Pancreas (tissue), 10 donors: ENCODE measurements around the gene ATP1B2. TPM values are rescaled to one million over a fixed set of nuclear protein-coding genes. Genes with fewer than 3 reads are reported as not detected.

Experiments used
- ATAC-seq, 4 donors: fragments of 200-7000 bp; cut with Tn5 transposase; one replicate each; pipeline versions ENCODE4 v1.8.0 to v1.9.1; 2020; ENCODE audit warnings: mild to moderate bottlenecking in 4 of 4, moderate library complexity in 4 of 4
- DNase-seq, 6 donors: peaks; one replicate each; pipeline ENCODE4 v3.0.0-alpha.2; 2020
- FAIRE-seq: peaks from 2 replicates; lab custom pipeline; 2012; peaks lifted over from hg19 to GRCh38; lab: Jason Lieb, UNC
- H3K27ac ChIP-seq, 4 donors: fragments of 200-600 bp; sonication (generic); 1 replicate in 3 of 4; 2 replicates in 1 of 4; pipeline versions ENCODE4 v1.5.0 to v1.8.0; 2020
- H3K27me3 ChIP-seq, 4 donors: fragments of 200-600 bp; one replicate each; pipeline ENCODE4 v1.8.0; 2021
- H3K36me3 ChIP-seq, 3 donors: fragments of 200-600 bp; sonication (generic) in 1 of 3; one replicate each; pipeline versions ENCODE4 v1.5.0 to v1.8.0; 2020 to 2021
- H3K4me1 ChIP-seq, 3 donors: fragments of 200-600 bp; one replicate each; pipeline ENCODE4 v1.8.0; 2021
- H3K4me3 ChIP-seq, 4 donors: fragments of 200-600 bp; sonication (generic) in 2 of 4; one replicate each; pipeline versions ENCODE4 v1.5.0 to v1.8.0; 2020 to 2021
- H3K9me3 ChIP-seq, 4 donors: fragments of 200-600 bp; one replicate each; pipeline ENCODE4 v1.8.0; 2021
- WGBS, 2 donors: extraction: QIAGEN DNeasy Blood & Tissue Kit; methylation state at CpG; one replicate each; pipeline ENCODE4 v1.1.7; 2013; 5-methylcytosine and 5-hydroxymethylcytosine counted together
- intact Hi-C, 3 donors: fragments of 100-400 bp; cut with DNase I; formaldehyde crosslinking; loops; one replicate each; pipeline versions ENCODE4 v1.11.1 to v1.14.2; 2022
- polyA plus RNA-seq, 2 donors: library from polyadenylated mRNA; stranded (reverse); fragments of 200-250 nt; gene quantifications; one replicate each; pipeline ENCODE4 v1.2.3, GENCODE V29; 2013
- total RNA-seq, 6 donors: library from RNA; stranded (reverse); fragmentation: NEBNext Ultra II Directional in 4 of 6; extraction: Animal tissue kit (Norgen Biotek cat#: 25700) in 4 of 6; gene quantifications; one replicate each; pipeline versions ENCODE4 v1.2.1 to v1.2.4, GENCODE V29; 2021 to 2023
- TF ChIP-seq, protein P1 (sequence below), 4 donors: fragments of 200-600 bp; sonication (generic) in 3 of 4; IDR thresholded peaks; one replicate each; pipeline versions ENCODE4 v1.5.0 to v1.8.0; 2021; ENCODE audit warnings: antibody characterized with exemption in 4 of 4
- donor health status: healthy with polysubstance abuse.
- donor health status: DM: no; HTN: no; CAD: no; lungs with moderate emphysema.
- donor health status: DM: no; HTN: no; CAD: no.
- donor health status: control.
- donor health status: control.
- donor health status: Bipolar disorder and iron deficiency.
- donor health status: DM: yes; HTN: yes; CAD: no.
- donor health status: DM: no; HTN: no; CAD: no.
- donor health status: DM: no; HTN: no; CAD: no.
- donor health status: DM: yes; HTN: yes; CAD: no.

ATP1B2 gene
- total and polyA plus RNA-seq, 8 donors, result 0.79 to 6.7 (median 1.3) TPM

- H3K36me3 ChIP-seq, result no peaks in the 10 kb centered on the region
- no peak overlapping the region for H3K27ac ChIP-seq
- WGBS, 2 donors, result 63 to 69% methylated on average over 3 of the region's 3 CpGs
- FAIRE-seq, result no peak
- no peaks in the 10 kb centered on the region for H3K9me3 ChIP-seq
- no peaks in the 10 kb centered on the region for H3K4me1 ChIP-seq
- DNase-seq, result no peak
- TF ChIP-seq, protein P1, sequence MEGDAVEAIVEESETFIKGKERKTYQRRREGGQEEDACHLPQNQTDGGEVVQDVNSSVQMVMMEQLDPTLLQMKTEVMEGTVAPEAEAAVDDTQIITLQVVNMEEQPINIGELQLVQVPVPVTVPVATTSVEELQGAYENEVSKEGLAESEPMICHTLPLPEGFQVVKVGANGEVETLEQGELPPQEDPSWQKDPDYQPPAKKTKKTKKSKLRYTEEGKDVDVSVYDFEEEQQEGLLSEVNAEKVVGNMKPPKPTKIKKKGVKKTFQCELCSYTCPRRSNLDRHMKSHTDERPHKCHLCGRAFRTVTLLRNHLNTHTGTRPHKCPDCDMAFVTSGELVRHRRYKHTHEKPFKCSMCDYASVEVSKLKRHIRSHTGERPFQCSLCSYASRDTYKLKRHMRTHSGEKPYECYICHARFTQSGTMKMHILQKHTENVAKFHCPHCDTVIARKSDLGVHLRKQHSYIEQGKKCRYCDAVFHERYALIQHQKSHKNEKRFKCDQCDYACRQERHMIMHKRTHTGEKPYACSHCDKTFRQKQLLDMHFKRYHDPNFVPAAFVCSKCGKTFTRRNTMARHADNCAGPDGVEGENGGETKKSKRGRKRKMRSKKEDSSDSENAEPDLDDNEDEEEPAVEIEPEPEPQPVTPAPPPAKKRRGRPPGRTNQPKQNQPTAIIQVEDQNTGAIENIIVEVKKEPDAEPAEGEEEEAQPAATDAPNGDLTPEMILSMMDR (IDR thresholded peaks at IDR 0.05), result no peak
- H3K4me3 ChIP-seq, result no peak overlapping the region
- no peak for ATAC-seq
- intact Hi-C loops, result no loop called here
- peaks cover 0 to 12% (median 0%) of the 10 kb centered on the region in 4 donors for H3K27me3 ChIP-seq
These were observed 56.1 kb downstream of the ATP1B2 start for GRCh38 chr17:7706631-7707354.

Other genes starting within 250 kb of the ATP1B2 start
- 10 to 100 TPM; 32.8 to 53.5 (median 43.1) TPM for gene TMEM256, start 246.8 kb upstream of the ATP1B2 start, total RNA-seq
- 100 to 1,000 TPM in 1 of 2 donors, 10 to 100 TPM in 1; 88.3 to 119 TPM for gene TMEM256, start 246.8 kb upstream of the ATP1B2 start, polyA plus RNA-seq
- gene NLGN2, start 243.1 kb upstream of the ATP1B2 start, total RNA-seq, result 1 to 10 TPM; 2.9 to 8.4 (median 4.5) TPM
- gene NLGN2, start 243.1 kb upstream of the ATP1B2 start, polyA plus RNA-seq, result 10 to 100 TPM in 1 of 2 donors, 1 to 10 TPM in 1; 7.4 to 13.7 TPM
- gene SPEM1, start 230.6 kb upstream of the ATP1B2 start, total RNA-seq, result not detected
- gene SPEM1, start 230.6 kb upstream of the ATP1B2 start, polyA plus RNA-seq, result not detected
- not detected for gene SPEM2, start 225.3 kb upstream of the ATP1B2 start, total RNA-seq
- gene SPEM2, start 225.3 kb upstream of the ATP1B2 start, polyA plus RNA-seq, result not detected
- gene SPEM3, start 222.1 kb upstream of the ATP1B2 start, total RNA-seq, result not detected
- gene SPEM3, start 222.1 kb upstream of the ATP1B2 start, polyA plus RNA-seq, result not detected
- 1 to 10 TPM; 2.4 to 7.8 (median 3.6) TPM for gene TMEM102, start 215.5 kb upstream of the ATP1B2 start, total RNA-seq
- 1 to 10 TPM; 2.2 to 2.9 TPM for gene TMEM102, start 215.5 kb upstream of the ATP1B2 start, polyA plus RNA-seq
- 1 to 10 TPM in 1 of 6 donors, under 1 TPM in 5; 0.09 to 1.1 (median 0.31) TPM for gene FGF11, start 211.4 kb upstream of the ATP1B2 start, total RNA-seq
- under 1 TPM; 0.61 to 0.65 TPM for gene FGF11, start 211.4 kb upstream of the ATP1B2 start, polyA plus RNA-seq
- 10 to 100 TPM in 2 of 6 donors, 1 to 10 TPM in 4; 7.5 to 15.0 (median 8.7) TPM for gene CHRNB1, start 205.9 kb upstream of the ATP1B2 start, total RNA-seq
- gene CHRNB1, start 205.9 kb upstream of the ATP1B2 start, polyA plus RNA-seq, result 10 to 100 TPM in 1 of 2 donors, 1 to 10 TPM in 1; 9.7 to 11.1 TPM
- 10 to 100 TPM; 20.3 to 30.2 (median 22.2) TPM for gene ZBTB4, start 171.3 kb upstream of the ATP1B2 start, total RNA-seq
- 10 to 100 TPM; 17.3 to 19.2 TPM for gene ZBTB4, start 171.3 kb upstream of the ATP1B2 start, polyA plus RNA-seq
- gene SLC35G6, start 169.5 kb upstream of the ATP1B2 start, total RNA-seq, result not detected
- gene SLC35G6, start 169.5 kb upstream of the ATP1B2 start, polyA plus RNA-seq, result under 1 TPM in 1 of 2 donors, not detected in 1; 0.08 TPM
- 10 to 100 TPM; 45.7 to 62.6 (median 53.8) TPM for gene POLR2A, start 166.6 kb upstream of the ATP1B2 start, total RNA-seq
- 10 to 100 TPM; 24.5 to 83.6 TPM for gene POLR2A, start 166.6 kb upstream of the ATP1B2 start, polyA plus RNA-seq
- gene TNFSF12, start 101.9 kb upstream of the ATP1B2 start, total RNA-seq, result 10 to 100 TPM; 11.0 to 21.2 (median 12.7) TPM
- 10 to 100 TPM; 24.2 to 27.7 TPM for gene TNFSF12, start 101.9 kb upstream of the ATP1B2 start, polyA plus RNA-seq
- gene TNFSF13, start 92.2 kb upstream of the ATP1B2 start, total RNA-seq, result 10 to 100 TPM; 10.5 to 31.2 (median 15.4) TPM
- 10 to 100 TPM; 16.9 to 17.8 TPM for gene TNFSF13, start 92.2 kb upstream of the ATP1B2 start, polyA plus RNA-seq
- 10 to 100 TPM; 14.7 to 24.1 (median 15.7) TPM for gene SENP3, start 89.0 kb upstream of the ATP1B2 start, total RNA-seq
- 10 to 100 TPM; 25.5 to 33.1 TPM for gene SENP3, start 89.0 kb upstream of the ATP1B2 start, polyA plus RNA-seq
- gene CD68, start 71.3 kb upstream of the ATP1B2 start, total RNA-seq, result 10 to 100 TPM in 3 of 6 donors, 1 to 10 TPM in 3; 3.7 to 60.0 (median 11.1) TPM
- gene CD68, start 71.3 kb upstream of the ATP1B2 start, polyA plus RNA-seq, result 1 to 10 TPM; 1.8 to 9.7 TPM
- 10 to 100 TPM; 12.3 to 27.1 (median 18.3) TPM for gene MPDU1, start 67.1 kb upstream of the ATP1B2 start, total RNA-seq
- gene MPDU1, start 67.1 kb upstream of the ATP1B2 start, polyA plus RNA-seq, result 10 to 100 TPM; 46.3 to 48.2 TPM
- gene SOX15, start 60.8 kb upstream of the ATP1B2 start, total RNA-seq, result under 1 TPM in 3 of 6 donors, not detected in 3; 0.18 to 0.35 (median 0.25) TPM
- gene SOX15, start 60.8 kb upstream of the ATP1B2 start, polyA plus RNA-seq, result 1 to 10 TPM in 1 of 2 donors, under 1 TPM in 1; 0.53 to 1.0 TPM
- 10 to 100 TPM in 4 of 6 donors, 1 to 10 TPM in 2; 7.8 to 16.6 (median 12.3) TPM for gene FXR2, start 36.0 kb upstream of the ATP1B2 start, total RNA-seq
- 10 to 100 TPM; 19.8 to 25.6 TPM for gene FXR2, start 36.0 kb upstream of the ATP1B2 start, polyA plus RNA-seq
- gene SAT2, start 23.1 kb upstream of the ATP1B2 start, total RNA-seq, result 10 to 100 TPM; 43.8 to 82.8 (median 66.6) TPM
- gene SAT2, start 23.1 kb upstream of the ATP1B2 start, polyA plus RNA-seq, result 100 to 1,000 TPM; 250 to 348 TPM
- under 1 TPM in 3 of 6 donors, not detected in 3; 0.16 to 0.72 (median 0.17) TPM for gene SHBG, start 20.8 kb upstream of the ATP1B2 start, total RNA-seq
- under 1 TPM; 0.23 to 0.82 TPM for gene SHBG, start 20.8 kb upstream of the ATP1B2 start, polyA plus RNA-seq
- gene TP53, start 36.6 kb downstream of the ATP1B2 start, total RNA-seq, result 10 to 100 TPM; 14.6 to 35.9 (median 28.5) TPM
- 10 to 100 TPM in 1 of 2 donors, 1 to 10 TPM in 1; 8.3 to 10.8 TPM for gene TP53, start 36.6 kb downstream of the ATP1B2 start, polyA plus RNA-seq
- gene WRAP53, start 37.6 kb downstream of the ATP1B2 start, total RNA-seq, result 1 to 10 TPM; 2.0 to 5.0 (median 3.8) TPM
- 10 to 100 TPM in 1 of 2 donors, 1 to 10 TPM in 1; 9.1 to 13.5 TPM for gene WRAP53, start 37.6 kb downstream of the ATP1B2 start, polyA plus RNA-seq
- 1 to 10 TPM in 3 of 6 donors, under 1 TPM in 3; 0.37 to 1.3 (median 0.85) TPM for gene EFNB3, start 54.3 kb downstream of the ATP1B2 start, total RNA-seq
- gene EFNB3, start 54.3 kb downstream of the ATP1B2 start, polyA plus RNA-seq, result 1 to 10 TPM in 1 of 2 donors, under 1 TPM in 1; 0.84 to 5.4 TPM
- under 1 TPM; 0.09 to 0.52 (median 0.19) TPM for gene DNAH2, start 66.8 kb downstream of the ATP1B2 start, total RNA-seq
- under 1 TPM; 0.38 TPM for gene DNAH2, start 66.8 kb downstream of the ATP1B2 start, polyA plus RNA-seq
- gene KDM6B, start 183.3 kb downstream of the ATP1B2 start, total RNA-seq, result 10 to 100 TPM; 14.9 to 23.7 (median 17.3) TPM
- gene KDM6B, start 183.3 kb downstream of the ATP1B2 start, polyA plus RNA-seq, result 10 to 100 TPM in 1 of 2 donors, 1 to 10 TPM in 1; 8.9 to 15.3 TPM
- gene TMEM88, start 204.1 kb downstream of the ATP1B2 start, total RNA-seq, result 1 to 10 TPM; 2.1 to 4.2 (median 2.4) TPM
- 10 to 100 TPM; 21.6 to 28.5 TPM for gene TMEM88, start 204.1 kb downstream of the ATP1B2 start, polyA plus RNA-seq
- 10 to 100 TPM; 20.1 to 29.6 (median 26.6) TPM for gene NAA38, start 206.6 kb downstream of the ATP1B2 start, total RNA-seq
- gene NAA38, start 206.6 kb downstream of the ATP1B2 start, polyA plus RNA-seq, result 10 to 100 TPM; 75.7 to 87.2 TPM
- gene CYB5D1, start 207.1 kb downstream of the ATP1B2 start, total RNA-seq, result 10 to 100 TPM in 1 of 6 donors, 1 to 10 TPM in 5; 5.0 to 10.5 (median 8.4) TPM
- gene CYB5D1, start 207.1 kb downstream of the ATP1B2 start, polyA plus RNA-seq, result 1 to 10 TPM; 4.9 to 8.5 TPM
- gene CHD3, start 237.9 kb downstream of the ATP1B2 start, total RNA-seq, result 100 to 1,000 TPM in 1 of 6 donors, 10 to 100 TPM in 5; 35.9 to 101 (median 43.1) TPM
- 100 to 1,000 TPM; 117 to 143 TPM for gene CHD3, start 237.9 kb downstream of the ATP1B2 start, polyA plus RNA-seq